NCI-H1436 treated with DMSO at 0.1 percent for 48 hours (cell line): ENCODE results near the gene GP1BA.

Experiments
- DNase-seq: peaks from one replicate; lab custom pipeline; 2025; lab: John Stamatoyannopoulos, UW

Gene GP1BA

GRCh38 chr17:4931963-4932362, at the start of gene GP1BA:
TSS of gene GP1BA (plus strand) at chr17:4932277. CDS start at chr17:4932605, 328 bp downstream.
- DNase-seq, result no peak

GRCh38 chr17:4884489-4884888, 47.6 kb upstream of the GP1BA start:
- no peak for DNase-seq

GRCh38 chr17:4886830-4887229, 45.2 kb upstream of the GP1BA start:
- no peak for DNase-seq

- no peak for DNase-seq
Measured at GRCh38 chr17:4887581-4887980, 44.5 kb upstream of the GP1BA start.

- DNase-seq, result no peak
Measured at GRCh38 chr17:4891411-4892410, 40.4 kb upstream of the GP1BA start.

GRCh38 chr17:4892499-4893221, 39.4 kb upstream of the GP1BA start:
- DNase-seq, result no peak

GRCh38 chr17:4893272-4893671, 38.8 kb upstream of the GP1BA start:
- no peak for DNase-seq

- no peak for DNase-seq
Measured at GRCh38 chr17:4893721-4894560, 38.1 kb upstream of the GP1BA start.

GRCh38 chr17:4895121-4895520, 37.0 kb upstream of the GP1BA start:
- DNase-seq, result no peak

- no peak for DNase-seq
Measured at GRCh38 chr17:4895657-4896331, 36.3 kb upstream of the GP1BA start.

- DNase-seq, result no peak
Measured at GRCh38 chr17:4896332-4897197, 35.5 kb upstream of the GP1BA start.

GRCh38 chr17:4897198-4897687, 34.8 kb upstream of the GP1BA start:
- DNase-seq, result no peak

GRCh38 chr17:4897785-4898184, 34.3 kb upstream of the GP1BA start:
- DNase-seq, result no peak

GRCh38 chr17:4898351-4898750, 33.7 kb upstream of the GP1BA start:
- no peak for DNase-seq

GRCh38 chr17:4898927-4899326, 33.1 kb upstream of the GP1BA start:
- no peak for DNase-seq

- DNase-seq, result no peak
Measured at GRCh38 chr17:4899341-4900230, 32.5 kb upstream of the GP1BA start, which contains the start of gene C17orf107. TSS of gene C17orf107 (plus strand) at chr17:4899536. CDS start at chr17:4899763, 227 bp downstream.

- DNase-seq, result no peak
Measured at GRCh38 chr17:4900231-4901107, 31.6 kb upstream of the GP1BA start.

- no peak for DNase-seq
Measured at GRCh38 chr17:4901108-4901647, 30.9 kb upstream of the GP1BA start.
